DMS153 treated with DMSO at 0.1 percent for 48 hours (cell line): ENCODE data around the gene PLAGL2.
"Not testable (repeated sequence)": the region's sequence is repeated elsewhere in the genome, so short reads cannot be mapped to it uniquely, and the experiment has no call there.

Experiments used
- DNase-seq: peaks from one replicate; lab custom pipeline; 2025; ENCODE audit not compliant: unreplicated experiment; lab: John Stamatoyannopoulos, UW

Gene PLAGL2

GRCh38 chr20:32205110-32205842 lies 2.3 kb downstream of the PLAGL2 start:
- no peak for DNase-seq

DNA sequence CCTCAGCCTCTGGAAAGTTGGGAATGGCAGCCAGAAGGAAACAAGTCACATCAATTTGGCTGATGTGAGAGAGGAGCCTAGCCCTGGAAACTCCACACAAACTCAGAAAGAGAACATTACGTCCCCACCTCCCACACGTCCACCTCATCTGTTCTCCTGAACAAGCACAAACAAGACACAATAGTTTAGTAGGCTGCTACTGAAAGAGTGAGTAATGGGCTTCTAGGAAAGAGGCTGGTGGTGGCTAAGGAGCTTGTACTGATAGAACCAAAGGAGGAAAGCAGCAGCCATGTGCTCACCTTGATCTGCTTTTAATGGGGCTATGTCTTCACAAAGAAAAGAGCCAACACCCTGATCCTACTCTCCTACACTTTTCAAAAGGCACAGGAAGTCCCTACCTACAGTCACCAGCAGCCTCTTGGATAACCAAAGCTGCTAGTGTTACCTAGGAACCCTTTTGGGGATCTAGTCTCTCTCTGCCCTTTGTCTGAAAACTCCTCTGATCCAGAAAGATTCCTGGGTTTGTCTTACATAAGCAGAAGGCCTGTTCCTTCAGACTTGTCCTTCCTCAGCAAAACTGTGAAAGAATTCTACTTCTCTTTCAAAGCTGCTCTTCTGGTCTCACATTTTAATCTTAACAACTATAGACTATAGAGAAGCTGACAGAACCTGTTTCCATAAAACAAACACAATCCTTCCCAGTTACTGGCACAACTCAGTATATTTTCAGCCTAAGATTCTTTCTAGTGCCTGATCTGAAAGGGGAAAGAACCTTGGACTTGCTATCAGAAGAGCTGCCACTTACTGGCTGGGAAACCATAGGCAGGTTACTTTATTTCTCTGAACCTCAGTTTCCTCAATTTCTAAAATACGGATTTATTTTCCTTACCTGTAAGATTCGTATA lies 3.1 kb downstream of the PLAGL2 start:
- no peak for DNase-seq

- no peak for DNase-seq
These were observed 4.0 kb downstream of the PLAGL2 start for GRCh38 chr20:32203356-32204204.

- no peak for DNase-seq
These were observed 5.6 kb downstream of the PLAGL2 start for GRCh38 chr20:32201977-32202363.

DNA sequence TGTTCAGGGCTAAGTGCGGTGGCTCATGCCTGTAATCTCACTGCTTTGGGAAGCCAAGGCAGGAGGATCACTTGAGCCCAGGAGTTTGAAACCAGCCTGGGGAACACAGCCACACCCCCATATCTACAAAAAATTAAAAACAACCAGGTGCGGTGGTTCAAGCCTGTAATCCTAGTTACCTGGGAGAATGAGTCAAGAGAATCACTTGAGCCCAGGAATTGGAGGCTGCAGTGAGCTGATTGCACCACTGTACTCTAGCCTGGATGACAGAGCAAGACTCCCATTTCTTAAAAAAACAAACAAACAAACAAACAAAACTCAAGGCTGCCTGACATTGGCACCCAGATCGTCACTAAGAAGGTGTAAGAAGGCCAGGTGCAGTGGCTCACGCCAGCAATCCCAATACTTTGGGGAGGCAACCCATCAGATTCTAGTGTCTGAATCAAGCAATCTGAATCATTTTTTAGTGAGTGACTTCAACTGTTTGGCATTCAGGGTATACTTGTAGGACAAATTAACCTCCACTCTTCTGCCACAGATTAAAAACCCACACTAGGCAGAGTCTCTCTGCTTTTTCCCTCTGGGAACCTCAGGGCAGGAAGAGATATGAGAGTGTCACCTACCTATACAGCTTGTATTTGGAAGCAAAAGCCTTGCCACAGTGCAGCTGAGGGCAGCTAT lies 6.1 kb downstream of the PLAGL2 start:
- DNase-seq: no peak

DNA sequence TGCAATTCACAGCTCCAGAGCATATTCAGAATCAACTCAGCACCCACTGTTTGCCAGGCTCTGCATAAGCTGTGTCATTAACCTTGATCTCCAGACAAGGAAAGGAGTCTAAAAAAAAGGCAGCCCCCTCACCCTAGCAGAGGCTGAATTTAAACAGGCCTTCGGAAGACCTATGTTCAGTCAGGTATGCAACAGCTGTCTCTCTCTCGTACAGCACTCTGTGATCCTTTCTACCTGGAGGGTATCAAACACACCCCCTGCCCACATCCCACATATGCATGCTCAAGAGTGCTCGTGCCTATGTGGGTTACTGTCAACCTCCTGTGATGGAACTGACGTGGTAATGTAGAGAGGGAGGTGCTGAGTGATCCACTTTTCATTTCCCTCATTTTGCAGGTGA lies 8.5 kb downstream of the PLAGL2 start:
- DNase-seq: no peak

- not testable (repeated sequence) for DNase-seq
These were observed 10.4 kb downstream of the PLAGL2 start for GRCh38 chr20:32197136-32197535.

GRCh38 chr20:32196613-32197012 lies 10.9 kb downstream of the PLAGL2 start:
- not testable (repeated sequence) for DNase-seq

DNA sequence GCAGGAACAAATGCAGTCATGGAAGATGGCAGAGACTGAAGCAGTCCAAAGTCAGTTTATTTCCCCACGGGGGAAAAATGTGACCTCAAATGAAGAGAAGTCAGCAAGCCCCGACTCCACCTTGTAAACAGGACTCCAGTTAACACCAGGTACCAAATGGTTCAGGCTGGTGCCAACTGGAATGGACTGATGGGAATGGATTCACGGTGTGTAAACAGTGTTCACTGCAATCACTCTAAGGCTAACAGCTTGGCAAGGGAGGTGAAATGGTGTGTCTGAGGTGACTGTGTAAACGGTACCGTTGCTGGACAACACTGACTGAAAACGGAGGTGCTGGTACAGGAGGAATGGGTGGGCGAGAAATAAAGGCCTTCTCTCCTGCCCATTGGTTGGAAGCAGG lies 12.0 kb downstream of the PLAGL2 start:
- DNase-seq: no peak

GRCh38 chr20:32193996-32194395 lies 13.5 kb downstream of the PLAGL2 start:
- no peak for DNase-seq

- DNase-seq: not testable (repeated sequence)
These were observed 14.2 kb downstream of the PLAGL2 start for GRCh38 chr20:32193336-32193735.

DNA sequence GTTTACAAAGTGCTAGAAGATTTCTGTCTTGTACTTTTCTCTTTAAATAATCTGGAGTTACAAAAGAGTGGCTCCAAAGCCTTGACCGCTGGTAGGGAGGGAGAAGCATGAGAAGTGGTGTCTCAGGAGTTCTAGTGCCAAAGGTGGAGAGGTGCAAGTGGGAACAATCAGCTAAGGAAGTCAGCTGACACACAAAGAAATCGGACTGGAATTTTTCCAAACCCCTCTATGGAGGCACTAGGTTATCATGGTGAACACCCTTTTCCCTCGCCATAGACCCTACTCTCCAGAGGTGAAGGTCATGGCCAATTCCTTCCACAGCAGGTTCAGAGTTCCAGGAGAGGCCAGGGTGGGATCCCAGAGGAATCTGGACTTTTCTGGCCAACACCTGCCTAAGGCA lies 14.8 kb downstream of the PLAGL2 start:
- no peak for DNase-seq

DNA sequence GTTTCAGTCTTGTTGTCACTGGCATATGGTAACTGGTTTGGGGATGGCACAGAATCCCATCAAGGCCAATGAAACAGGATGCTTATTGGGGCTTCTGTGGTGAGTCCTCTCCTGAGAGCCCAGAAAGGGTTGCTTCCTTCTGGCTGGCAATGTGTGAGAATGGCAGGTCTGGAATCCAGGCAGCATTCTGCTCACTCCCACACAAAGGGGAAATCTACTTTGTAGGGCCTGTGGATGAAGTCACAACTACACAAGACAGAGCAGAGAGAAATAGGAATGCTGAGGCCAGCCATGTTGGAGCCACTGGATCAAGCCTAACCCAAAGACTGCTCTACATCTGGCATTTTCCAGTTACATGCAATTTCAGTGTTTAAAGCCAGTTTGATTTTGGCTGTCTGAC lies 15.7 kb downstream of the PLAGL2 start:
- no peak for DNase-seq

GRCh38 chr20:32191422-32191821 lies 16.1 kb downstream of the PLAGL2 start:
- no peak for DNase-seq

GRCh38 chr20:32190616-32191415 lies 16.7 kb downstream of the PLAGL2 start:
- no peak for DNase-seq

DNA sequence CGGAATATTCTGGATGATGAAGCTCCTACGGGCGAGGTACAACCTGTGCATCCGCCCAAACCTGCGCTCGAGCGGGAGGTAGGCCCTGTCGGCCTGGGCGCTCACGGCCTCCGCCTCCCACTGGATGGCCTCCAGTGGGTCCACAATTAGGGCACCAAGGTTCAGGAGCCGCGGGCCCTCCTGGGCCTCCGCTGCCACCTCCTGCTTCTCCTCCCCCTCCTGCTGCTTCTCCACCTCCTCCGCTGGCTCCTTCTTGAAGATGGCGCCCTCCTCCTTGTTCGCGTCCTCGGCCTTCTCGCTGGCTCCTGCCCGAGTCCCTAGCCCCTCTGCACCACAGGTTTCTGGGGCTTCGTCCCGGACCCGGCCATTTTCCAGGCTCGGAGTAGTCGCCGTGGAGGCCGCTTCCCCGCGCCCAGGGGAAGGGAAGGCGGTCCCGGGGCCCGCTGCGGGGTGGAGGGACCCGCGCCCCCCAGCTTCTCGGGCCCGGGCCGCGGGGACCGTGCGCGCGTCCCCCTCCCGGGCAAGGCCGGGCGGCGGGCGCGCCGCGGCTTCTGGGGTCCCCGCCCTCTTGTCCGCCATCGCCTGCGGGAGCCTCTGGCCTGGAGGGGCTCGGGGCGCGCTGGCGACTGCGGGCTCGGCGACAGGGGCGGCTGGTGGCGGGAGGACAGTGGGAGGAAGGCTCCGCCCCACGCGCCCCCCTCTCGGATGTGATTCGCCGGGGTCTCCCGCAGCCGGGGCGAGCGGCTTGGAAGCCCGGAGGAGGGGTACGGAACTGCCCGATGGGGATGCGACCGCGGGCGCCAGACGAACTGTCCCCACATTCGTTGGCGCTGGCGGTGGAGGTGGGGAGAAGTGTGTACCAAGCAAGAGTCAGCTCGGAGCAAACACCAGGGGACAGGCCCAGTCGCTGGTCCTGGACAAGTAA lies 17.6 kb downstream of the PLAGL2 start:
- no peak for DNase-seq

- no peak for DNase-seq
These were observed 18.5 kb downstream of the PLAGL2 start for GRCh38 chr20:32189123-32189410.

DNA sequence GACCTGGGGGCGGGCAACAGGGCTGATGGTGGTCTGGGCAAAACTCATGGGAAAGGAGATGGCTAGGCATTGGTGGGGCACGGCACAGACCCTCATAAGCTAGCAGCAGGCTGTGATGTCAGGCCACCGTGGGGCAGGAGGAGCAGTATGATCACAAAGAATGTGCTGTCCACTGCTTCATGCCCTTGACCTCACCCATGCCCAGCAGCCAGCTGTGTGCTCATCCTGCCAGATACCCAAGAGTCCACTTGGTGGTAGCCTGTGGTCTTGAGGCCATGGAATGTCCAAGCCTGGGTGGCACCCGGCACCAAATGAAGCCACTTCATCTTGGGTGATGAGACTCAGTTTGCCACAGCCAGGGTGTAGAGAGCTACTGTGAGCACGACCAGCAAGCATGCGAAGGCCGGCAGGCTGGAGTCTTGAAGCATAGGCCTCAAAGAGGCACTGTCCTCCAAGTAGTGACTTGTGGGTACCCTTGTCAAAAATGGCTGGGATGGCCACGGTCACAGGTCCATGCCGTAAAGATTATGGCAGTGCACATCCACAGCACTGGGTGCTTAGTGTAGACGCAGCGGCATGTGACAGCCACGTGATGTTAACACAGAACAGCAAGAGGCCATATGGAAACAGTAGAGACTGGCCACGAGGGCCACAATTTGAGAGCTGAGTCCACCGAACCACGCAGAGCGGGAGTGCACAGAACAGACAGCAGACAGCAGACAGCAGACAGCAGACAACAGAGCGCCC lies 19.0 kb downstream of the PLAGL2 start:
- DNase-seq: no peak
